A673 (cell line): ENCODE data around the gene AFG3L2.
"Not testable (repeated sequence)": the region's sequence is repeated elsewhere in the genome, so short reads cannot be mapped to it uniquely, and the experiment has no call there.

Source experiments
- CTCF ChIP-seq: fragments of 300-800, 200-600 bp; sonication (generic); conservative IDR thresholded peaks from 2 replicates; pipeline ENCODE4 v1.5.1; 2017; ENCODE audit warnings: low read depth, mild to moderate bottlenecking, antibody characterized with exemption, low read length, moderate library complexity, mixed read lengths
- EZH2 ChIP-seq: fragments of 200-600 bp; sonication (generic); IDR thresholded peaks from 2 replicates; pipeline ENCODE4 v1.6.1; 2017; ENCODE audit warnings: borderline replicate concordance, low read depth, mild to moderate bottlenecking, mixed read lengths, antibody characterized with exemption, low read length; ENCODE audit not compliant: poor library complexity, severe bottlenecking

- TF ChIP-seq CTCF, EZH2: not testable (repeated sequence)
These were observed 6.7 kb upstream of the AFG3L2 start for GRCh38 chr18:12383759-12384158.
